Fibroblast of lung (primary cell): ENCODE results near the gene PRCD. TPM values are rescaled to one million over a fixed set of nuclear protein-coding genes. Genes with fewer than 3 reads are reported as not detected.

ENCODE experiments used
- DNase-seq, 2 donors: peaks; one replicate each; pipeline versions ENCODE4 v3.0.0 to v3.0.0-alpha.2; 2010; ENCODE audit warnings: low read depth in 2 of 2
- H2AFZ ChIP-seq: 2 replicates; pipeline ENCODE4 v1.5.1; 2012; ENCODE audit warnings: low read length, control low read depth, inconsistent platforms
- H3K27ac ChIP-seq: 2 replicates; pipeline ENCODE4 v1.5.1; 2011; ENCODE audit warnings: low read length, control low read depth; ENCODE audit not compliant: insufficient read depth
- H3K27me3 ChIP-seq: 2 replicates; pipeline ENCODE4 v1.5.1; 2011; ENCODE audit warnings: mild to moderate bottlenecking, low read length; ENCODE audit not compliant: control insufficient read depth, insufficient read depth
- H3K36me3 ChIP-seq: 2 replicates; pipeline ENCODE4 v1.5.1; 2011; ENCODE audit warnings: low read length; ENCODE audit not compliant: control insufficient read depth, insufficient read depth
- H3K4me1 ChIP-seq: 2 replicates; pipeline ENCODE4 v1.5.1; 2011; ENCODE audit warnings: low read length; ENCODE audit not compliant: control insufficient read depth, insufficient read depth; ENCODE audit errors: extremely low read depth
- H3K4me2 ChIP-seq: 2 replicates; pipeline ENCODE4 v1.5.1; 2011; ENCODE audit warnings: low read length, control low read depth; ENCODE audit not compliant: insufficient read depth; ENCODE audit errors: extremely low read depth
- H3K4me3 ChIP-seq, 4 experiments: fragments of 200-600 bp in 1 of 4; sonication (generic) in 1 of 4; replicated peaks in 1 of 4; 2 replicates each; pipeline ENCODE4 v1.5.1; 2011 to 2016; ENCODE audit warnings: low read length in 4 of 4, low read depth in 3 of 4, mild to moderate bottlenecking in 3 of 4, control low read depth in 2 of 4, inconsistent platforms in 1 of 4, mixed read lengths in 1 of 4; ENCODE audit not compliant: insufficient read depth in 1 of 4; ENCODE audit errors: control extremely low read depth in 1 of 4
- H3K79me2 ChIP-seq: 2 replicates; pipeline ENCODE4 v1.5.1; 2012; ENCODE audit warnings: mild to moderate bottlenecking, low read length, inconsistent platforms; ENCODE audit not compliant: control insufficient read depth, insufficient read depth
- H3K9ac ChIP-seq: 2 replicates; pipeline ENCODE4 v1.5.1; 2011; ENCODE audit warnings: mild to moderate bottlenecking, low read length, control low read depth; ENCODE audit not compliant: insufficient read depth
- H3K9me3 ChIP-seq: 2 replicates; pipeline ENCODE4 v1.5.1; 2012; ENCODE audit warnings: low read depth, low read length; ENCODE audit not compliant: control insufficient read depth, insufficient read depth
- H4K20me1 ChIP-seq: 2 replicates; pipeline ENCODE4 v1.5.1; 2011; ENCODE audit warnings: low read length; ENCODE audit not compliant: control insufficient read depth, insufficient read depth; ENCODE audit errors: extremely low read depth
- EZH2 ChIP-seq: IDR thresholded peaks from 2 replicates; pipeline ENCODE4 v1.5.1; 2012; ENCODE audit warnings: low read length, control low read depth, mild to moderate bottlenecking; ENCODE audit errors: missing control alignments
- polyA plus RNA-seq, 2 donors: library from polyadenylated mRNA; depleted of rRNA in 1 of 2; stranded (reverse) in 1 of 2; unstranded in 1 of 2; fragments of >200 nt; gene quantifications; 2 replicates each; pipeline ENCODE4 v1.2.1, GENCODE V29; 2011 to 2012; ENCODE audit warnings: missing spikeins in 1 of 2
- total RNA-seq: library from RNA; depleted of rRNA; stranded (reverse); fragments of >200 nt; gene quantifications from 2 replicates; pipeline ENCODE4 v1.2.1, GENCODE V29; 2014
- TF ChIP-seq, protein P1 (sequence below), 2 donors: IDR thresholded peaks in 1 of 2; conservative IDR thresholded peaks in 1 of 2; 1 replicate in 1 of 2; 2 replicates in 1 of 2; pipeline ENCODE4 v1.5.1; 2011 to 2012; ENCODE audit warnings: low read length in 2 of 2, control low read depth in 1 of 2, inconsistent platforms in 1 of 2, low read depth in 1 of 2, mild to moderate bottlenecking in 1 of 2

PRCD gene
- total and polyA plus RNA-seq, 2 donors (not counting 1 experiment from before 2014, with no cell fraction given): 0.89 to 4.3 TPM

DNA sequence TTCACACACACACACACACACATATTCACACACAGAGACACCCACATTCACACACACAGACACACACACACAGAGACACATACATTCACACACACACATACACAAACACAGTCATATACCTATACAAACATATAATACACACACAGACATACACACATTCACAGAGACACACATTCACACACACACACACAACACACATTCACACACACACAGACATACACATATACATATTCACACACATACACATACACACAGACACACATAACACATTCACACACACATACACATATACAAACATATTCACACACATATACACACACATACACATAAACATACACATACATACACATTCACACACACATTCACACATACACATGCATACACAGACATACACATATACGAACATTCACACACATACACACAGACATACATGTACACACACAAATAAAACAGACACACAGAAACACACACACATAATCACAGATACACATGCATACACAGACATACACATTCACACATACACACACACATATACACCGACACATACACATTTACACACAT is 7.9 kb downstream of the PRCD start:
- no peak overlapping the region for H3K4me2 ChIP-seq
- H3K9ac ChIP-seq: no peak overlapping the region
- H3K79me2 ChIP-seq: no peaks in the 10 kb centered on the region
- H2AFZ ChIP-seq: no peak overlapping the region
- H3K36me3 ChIP-seq: no peaks in the 10 kb centered on the region
- H3K27ac ChIP-seq: no peak overlapping the region
- DNase-seq: no peak
- no peaks in the 10 kb centered on the region for H4K20me1 ChIP-seq
- H3K9me3 ChIP-seq: no peaks in the 10 kb centered on the region
- no peak overlapping the region for H3K4me3 ChIP-seq
- peaks cover 30% of the 10 kb centered on the region for H3K4me1 ChIP-seq
- TF ChIP-seq, protein P1, sequence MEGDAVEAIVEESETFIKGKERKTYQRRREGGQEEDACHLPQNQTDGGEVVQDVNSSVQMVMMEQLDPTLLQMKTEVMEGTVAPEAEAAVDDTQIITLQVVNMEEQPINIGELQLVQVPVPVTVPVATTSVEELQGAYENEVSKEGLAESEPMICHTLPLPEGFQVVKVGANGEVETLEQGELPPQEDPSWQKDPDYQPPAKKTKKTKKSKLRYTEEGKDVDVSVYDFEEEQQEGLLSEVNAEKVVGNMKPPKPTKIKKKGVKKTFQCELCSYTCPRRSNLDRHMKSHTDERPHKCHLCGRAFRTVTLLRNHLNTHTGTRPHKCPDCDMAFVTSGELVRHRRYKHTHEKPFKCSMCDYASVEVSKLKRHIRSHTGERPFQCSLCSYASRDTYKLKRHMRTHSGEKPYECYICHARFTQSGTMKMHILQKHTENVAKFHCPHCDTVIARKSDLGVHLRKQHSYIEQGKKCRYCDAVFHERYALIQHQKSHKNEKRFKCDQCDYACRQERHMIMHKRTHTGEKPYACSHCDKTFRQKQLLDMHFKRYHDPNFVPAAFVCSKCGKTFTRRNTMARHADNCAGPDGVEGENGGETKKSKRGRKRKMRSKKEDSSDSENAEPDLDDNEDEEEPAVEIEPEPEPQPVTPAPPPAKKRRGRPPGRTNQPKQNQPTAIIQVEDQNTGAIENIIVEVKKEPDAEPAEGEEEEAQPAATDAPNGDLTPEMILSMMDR (conservative IDR thresholded peaks at IDR 0.05 in 1 of 2, IDR thresholded peaks at IDR 0.05 in 1 of 2; ENCODE audit: low read depth in 1 of 2, low read length in 2 of 2): no peak
- no peak for TF ChIP-seq EZH2
- no peaks in the 10 kb centered on the region for H3K27me3 ChIP-seq

DNA sequence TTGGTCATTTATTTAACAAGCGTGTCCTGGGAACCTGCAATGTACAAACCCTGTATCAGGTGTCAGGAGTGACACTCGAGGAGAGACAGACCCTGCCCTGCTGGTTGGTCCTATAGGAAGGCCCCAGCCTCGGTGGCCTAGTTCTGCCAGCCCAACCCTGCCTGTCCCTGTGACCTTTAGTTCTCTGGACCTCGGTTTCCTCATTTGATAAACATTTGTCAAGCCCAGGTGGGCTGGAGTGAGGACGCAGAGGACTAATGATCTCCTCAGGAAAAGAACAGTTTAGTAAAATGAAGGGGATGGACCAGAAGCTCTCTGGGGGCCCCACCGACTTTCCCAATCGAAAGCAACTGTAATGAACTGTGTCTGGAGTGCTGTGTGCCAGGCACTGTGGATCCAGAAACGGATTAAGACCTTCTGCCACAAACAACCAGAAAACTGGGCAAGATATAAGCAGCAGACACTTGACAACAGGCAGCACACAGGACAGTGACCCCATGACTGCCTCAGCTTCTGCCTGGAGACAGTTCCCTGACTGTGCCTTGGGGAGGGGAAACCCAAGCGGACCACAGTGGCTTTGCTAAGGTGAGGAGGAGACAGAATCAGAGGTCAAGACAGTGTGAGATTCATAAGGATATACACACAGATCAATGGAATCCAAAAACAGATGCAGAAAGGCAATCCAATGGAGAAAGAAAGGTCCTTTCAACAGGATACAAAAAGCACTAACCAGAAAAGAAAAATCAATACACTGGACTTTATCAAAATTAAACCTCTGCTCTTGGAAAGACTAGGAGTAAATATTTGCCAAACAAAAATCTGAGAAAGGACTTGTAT is 8.8 kb downstream of the PRCD start:
- no peaks in the 10 kb centered on the region for H3K9me3 ChIP-seq
- TF ChIP-seq EZH2: no peak
- TF ChIP-seq, protein P1 (conservative IDR thresholded peaks at IDR 0.05 in 1 of 2, IDR thresholded peaks at IDR 0.05 in 1 of 2; ENCODE audit: low read depth in 1 of 2, low read length in 2 of 2): no peak
- no peaks in the 10 kb centered on the region for H3K27me3 ChIP-seq
- DNase-seq: no peak
- H3K79me2 ChIP-seq: no peaks in the 10 kb centered on the region
- H3K9ac ChIP-seq: no peak overlapping the region
- H3K4me1 ChIP-seq: peaks cover 29% of the 10 kb centered on the region
- no peak overlapping the region for H3K4me2 ChIP-seq
- H2AFZ ChIP-seq: no peak overlapping the region
- H3K36me3 ChIP-seq: no peaks in the 10 kb centered on the region
- no peak overlapping the region for H3K4me3 ChIP-seq
- H4K20me1 ChIP-seq: no peaks in the 10 kb centered on the region
- H3K27ac ChIP-seq: no peak overlapping the region

DNA sequence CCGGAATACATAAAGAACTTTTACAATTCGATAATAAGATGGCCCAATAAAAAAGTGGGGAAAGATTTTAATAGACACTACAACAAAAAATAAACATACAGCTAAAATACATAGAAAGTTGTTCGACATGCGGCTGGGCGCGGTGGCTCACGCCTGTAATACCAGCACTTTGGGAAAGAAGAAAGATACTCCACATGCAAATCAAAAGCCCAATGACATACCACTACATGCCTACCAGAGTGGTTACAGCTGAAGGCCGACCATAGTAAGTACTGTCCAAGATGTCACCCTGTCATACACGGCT is 9.3 kb downstream of the PRCD start:
- no peaks in the 10 kb centered on the region for H3K79me2 ChIP-seq

More for the DNA sequence above, 9.3 kb downstream of the PRCD start:
- Histone ChIP-seq H3K9ac (no peak overlapping the region), H3K9me3 (no peaks in the 10 kb centered on the region), H3K4me1 (peaks cover 25% of the 10 kb centered on the region), H3K36me3 (no peaks in the 10 kb centered on the region), H3K4me3 (no peak overlapping the region), H3K27me3 (no peaks in the 10 kb centered on the region), H4K20me1 (no peaks in the 10 kb centered on the region), H2AFZ (no peak overlapping the region), H3K27ac (no peak overlapping the region), H3K4me2 (no peak overlapping the region)
- no peak for DNase-seq
- TF ChIP-seq, protein P1 (conservative IDR thresholded peaks at IDR 0.05 in 1 of 2, IDR thresholded peaks at IDR 0.05 in 1 of 2; ENCODE audit: low read depth in 1 of 2, low read length in 2 of 2): no peak
- TF ChIP-seq EZH2: no peak
